ENCODE data around the gene RTN4IP1. TPM values are rescaled to one million over a fixed set of nuclear protein-coding genes. Genes with fewer than 3 reads are reported as not detected.

RTN4IP1 gene
- total RNA-seq, 1 experiment from 2014 or later: 10.5 TPM

Small RNA genes within 50 kb of the gene (small RNA-seq; reads per million reads assigned to genes)
- 0 reads per million in 2 experiments for gene RNU6-527P

Other genes starting within 250 kb of the RTN4IP1 start
- gene QRSL1, start 80 bp upstream of the RTN4IP1 start, total RNA-seq (2014; rRNA removed; shearing (Covaris generic)): 11.8 and 17.3 TPM in 2 replicates